ENCODE data around the gene APOF.
"Not testable (repeated sequence)": the region's sequence is repeated elsewhere in the genome, so short reads cannot be mapped to it uniquely, and the experiment has no call there.

APOF gene, protein sequence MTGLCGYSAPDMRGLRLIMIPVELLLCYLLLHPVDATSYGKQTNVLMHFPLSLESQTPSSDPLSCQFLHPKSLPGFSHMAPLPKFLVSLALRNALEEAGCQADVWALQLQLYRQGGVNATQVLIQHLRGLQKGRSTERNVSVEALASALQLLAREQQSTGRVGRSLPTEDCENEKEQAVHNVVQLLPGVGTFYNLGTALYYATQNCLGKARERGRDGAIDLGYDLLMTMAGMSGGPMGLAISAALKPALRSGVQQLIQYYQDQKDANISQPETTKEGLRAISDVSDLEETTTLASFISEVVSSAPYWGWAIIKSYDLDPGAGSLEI

DNA sequence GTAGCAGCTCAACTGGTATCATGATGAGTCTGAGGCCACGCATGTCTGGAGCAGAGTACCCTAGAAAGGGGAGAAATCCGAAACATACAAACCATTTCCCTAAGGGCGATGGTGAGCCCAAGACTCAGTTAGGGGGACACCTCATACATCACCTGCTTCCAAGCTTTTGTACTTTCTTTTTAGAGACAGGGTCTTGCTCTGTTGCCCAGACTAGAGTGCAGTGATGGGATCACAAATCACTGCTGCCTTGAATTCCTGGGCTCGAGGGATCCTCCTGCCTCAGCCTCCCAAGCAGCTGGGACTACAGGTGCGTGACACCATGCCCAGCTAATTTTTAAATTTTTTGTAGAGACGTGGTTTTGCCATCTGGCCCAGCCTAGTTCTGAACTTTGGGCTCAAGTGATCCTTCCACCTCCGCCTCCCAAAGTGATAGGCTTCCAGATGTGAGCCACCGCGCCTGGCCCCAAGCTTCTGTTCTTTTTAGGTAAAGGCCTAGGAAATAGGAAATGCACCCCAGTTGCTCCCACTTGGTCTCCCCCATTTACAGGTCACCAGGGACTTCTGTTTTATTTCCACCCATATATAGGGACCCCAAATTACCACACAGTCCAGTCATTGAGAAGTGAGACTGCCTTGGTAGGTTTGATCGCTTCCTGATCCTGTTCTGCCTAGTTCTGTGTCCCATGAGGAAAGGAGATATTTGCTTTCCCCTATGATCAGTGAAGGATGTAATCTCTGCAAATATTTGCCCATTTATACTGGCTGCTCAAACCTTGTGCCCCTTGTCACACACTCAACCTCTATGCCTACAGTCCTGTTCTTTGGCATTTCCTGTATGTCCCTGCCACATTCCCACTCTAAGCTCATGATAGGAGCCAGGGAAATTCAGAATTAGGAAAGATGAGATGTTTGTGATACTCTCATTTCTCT is at the start of gene APOF:
APOF (minus strand) TSS at position 728 of the 930 bp plus-strand sequence; CDS start at position 616, 112 bp downstream.
- no peak for DNase-seq

DNA sequence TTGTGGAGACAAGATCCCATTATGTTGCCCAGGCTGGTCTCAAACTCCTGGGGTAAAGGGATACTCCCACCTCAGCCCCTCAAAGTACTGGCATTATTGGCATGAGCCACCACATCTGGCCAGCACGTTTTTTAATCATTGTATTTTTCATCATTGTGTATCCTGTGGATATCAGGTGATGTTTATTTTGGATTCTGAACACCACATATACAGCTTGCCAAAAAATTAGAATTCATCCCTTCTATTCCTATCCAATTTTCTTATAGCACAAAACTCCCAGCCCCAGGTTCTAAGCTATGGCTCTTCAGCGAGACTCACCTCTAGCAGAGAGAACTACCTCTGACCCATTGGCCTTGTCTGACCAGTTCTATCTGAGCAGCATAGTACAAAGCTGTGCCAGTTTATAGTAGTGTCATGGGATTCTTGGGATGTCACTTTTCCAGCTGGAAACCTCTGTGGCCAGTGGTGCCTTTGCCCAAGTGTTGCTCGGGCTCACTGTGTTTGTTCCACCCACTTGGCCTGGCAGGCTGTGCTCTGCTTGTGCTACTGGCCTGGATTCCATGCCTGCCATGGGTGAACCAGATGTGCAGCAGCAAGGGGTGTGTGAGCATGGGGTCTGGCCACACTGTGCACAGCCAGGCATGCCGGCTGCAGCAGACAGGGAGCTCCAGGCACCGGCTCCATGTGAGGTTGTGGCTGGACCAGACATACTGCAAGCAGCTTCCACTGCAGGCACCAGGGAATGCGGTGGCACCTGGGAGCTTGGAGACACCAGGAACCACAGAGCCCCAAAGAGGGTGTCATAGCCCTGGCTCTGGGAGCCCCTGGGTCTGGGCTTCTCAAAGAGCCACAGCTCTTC is 49.4 kb upstream of the APOF start:
- no peak for DNase-seq

GRCh38 chr12:56410768-56411167 is 48.1 kb upstream of the APOF start:
- no peak for DNase-seq

GRCh38 chr12:56408799-56409417 is 46.3 kb upstream of the APOF start:
- DNase-seq, result no peak

DNA sequence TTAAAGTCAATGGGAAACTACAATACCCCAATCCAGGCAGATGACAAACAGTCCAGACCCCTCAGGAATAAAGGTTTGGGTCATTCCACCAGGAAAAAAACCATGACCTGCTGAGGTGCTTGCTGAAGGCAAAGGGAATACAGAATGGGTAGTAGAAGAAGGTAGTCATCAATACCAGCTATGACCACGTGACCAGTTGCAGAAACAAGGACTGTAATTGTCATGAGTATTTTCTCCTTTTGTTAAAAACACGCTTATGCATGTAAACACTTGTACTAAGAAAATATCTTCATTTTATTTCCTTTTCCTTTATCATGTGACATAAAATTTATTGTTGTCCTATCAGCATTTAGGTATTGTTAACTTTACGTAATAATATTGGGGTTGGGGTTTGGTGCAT is 41.6 kb upstream of the APOF start:
- not testable (repeated sequence) for DNase-seq

GRCh38 chr12:56401612-56402011 is 39.0 kb upstream of the APOF start:
- not testable (repeated sequence) for DNase-seq

DNA sequence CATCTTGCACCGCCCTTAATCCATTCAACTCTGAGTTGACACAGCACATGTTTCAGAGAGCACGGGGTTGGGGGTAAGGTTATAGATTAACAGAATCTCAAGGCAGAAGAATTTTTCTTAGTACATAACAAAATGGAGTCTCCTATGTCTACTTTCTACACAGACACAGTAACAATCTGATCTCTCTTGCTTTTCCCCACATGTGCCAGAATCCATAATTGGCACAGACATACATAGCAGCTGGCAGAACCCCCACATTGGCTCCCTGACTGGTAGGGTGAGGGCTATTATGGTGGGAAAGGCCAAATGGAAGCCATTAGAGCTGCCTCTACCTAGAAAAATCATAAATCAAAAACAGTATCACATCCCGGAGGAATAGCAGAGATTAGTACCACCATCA is 38.5 kb upstream of the APOF start:
- not testable (repeated sequence) for DNase-seq

DNA sequence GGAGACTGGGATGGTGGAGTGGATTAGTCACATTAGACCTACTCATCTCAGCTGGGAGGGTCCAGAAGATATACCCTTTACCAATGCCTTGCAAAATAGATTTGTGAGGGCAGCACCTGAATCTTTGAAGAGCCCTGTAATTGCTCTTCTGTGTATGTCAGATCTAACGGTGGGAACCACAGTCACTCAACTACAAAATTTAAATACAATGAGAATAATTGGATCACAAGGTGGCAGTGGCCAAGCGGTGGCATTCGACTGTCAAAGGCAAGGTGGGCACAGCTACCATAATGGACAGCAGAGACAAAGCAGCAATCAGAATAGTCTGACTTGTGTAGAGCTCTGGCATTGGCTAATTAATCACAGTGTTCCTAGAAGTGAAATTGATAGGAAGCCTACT is 36.8 kb upstream of the APOF start:
- DNase-seq, result not testable (repeated sequence)

- DNase-seq, result no peak
Observed at GRCh38 chr12:56398324-56398723, 35.7 kb upstream of the APOF start.

- no peak for DNase-seq
Observed at GRCh38 chr12:56392331-56392730, 29.7 kb upstream of the APOF start.

- DNase-seq, result no peak
Observed at GRCh38 chr12:56391721-56392120, 29.1 kb upstream of the APOF start.

DNA sequence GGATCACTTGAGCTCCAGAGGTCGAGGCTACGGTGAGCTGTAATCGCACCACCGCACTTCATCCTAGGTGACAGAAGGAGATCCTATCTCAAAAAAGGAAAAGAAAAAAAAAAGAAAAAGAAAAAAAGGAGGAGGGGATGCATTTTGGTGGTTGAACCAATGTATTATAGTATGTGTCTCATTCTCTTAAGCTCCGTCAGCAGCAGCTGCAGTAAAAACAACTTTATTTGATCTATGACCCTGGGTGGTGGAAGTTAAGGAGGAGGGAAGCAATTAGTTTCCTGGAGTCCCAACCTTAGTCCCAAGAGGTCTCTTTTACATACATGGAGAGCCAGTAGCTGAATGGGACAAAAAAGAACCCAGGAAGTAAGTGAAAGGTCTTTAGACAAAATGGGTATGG is 26.8 kb upstream of the APOF start:
- no peak for DNase-seq

DNA sequence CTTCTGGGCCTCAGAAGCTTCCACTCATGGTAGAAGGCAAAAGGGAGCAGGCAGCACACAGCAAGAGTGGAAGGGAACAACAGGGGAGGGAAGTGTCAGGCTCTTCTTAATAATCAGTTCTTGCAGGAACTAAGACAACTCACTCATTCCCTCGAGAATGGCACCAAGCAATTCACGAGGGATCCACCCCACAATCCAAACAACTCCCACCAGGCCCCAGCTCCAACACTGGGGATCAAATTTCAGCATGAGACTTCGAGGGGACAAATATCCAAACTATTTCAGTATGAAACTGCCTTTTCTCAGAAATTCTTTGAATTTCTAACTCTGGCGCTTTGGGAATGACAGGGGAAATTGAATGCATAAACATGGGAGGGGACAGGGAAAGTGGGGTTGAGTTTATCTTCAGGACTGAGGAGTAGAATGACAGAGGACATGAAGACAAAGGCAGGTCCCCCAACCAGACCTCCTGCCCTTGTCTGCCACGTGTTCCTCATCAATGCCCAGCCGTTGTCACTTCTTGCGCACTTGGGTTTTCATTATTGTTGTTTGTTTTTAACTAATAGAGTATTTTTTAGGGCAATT is 24.6 kb upstream of the APOF start:
- DNase-seq, result no peak

DNA sequence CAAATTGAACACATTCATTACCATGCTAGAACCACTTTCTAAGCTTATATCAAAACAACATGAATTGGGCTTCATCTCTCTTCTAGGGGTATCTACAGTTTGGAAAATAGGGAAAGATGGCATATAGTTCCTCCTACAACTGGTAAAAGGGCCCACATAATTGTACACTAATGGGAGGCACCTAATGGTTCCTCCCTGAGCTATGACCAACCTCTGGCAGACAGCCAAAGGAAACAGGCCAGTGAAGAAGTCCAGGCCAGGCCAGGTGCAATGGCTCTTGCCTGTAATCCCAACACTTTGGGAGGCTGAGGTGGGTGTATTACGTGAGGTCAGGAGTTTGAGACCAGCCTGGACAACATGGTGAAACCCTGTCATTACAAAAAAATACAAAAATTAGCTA is 23.2 kb upstream of the APOF start:
- DNase-seq, result no peak

GRCh38 chr12:56382611-56383010 is 20.0 kb upstream of the APOF start:
- DNase-seq, result no peak

GRCh38 chr12:56377989-56378316 is 15.3 kb upstream of the APOF start:
- DNase-seq, result no peak

GRCh38 chr12:56377310-56377988 is 14.8 kb upstream of the APOF start:
- DNase-seq, result no peak

DNA sequence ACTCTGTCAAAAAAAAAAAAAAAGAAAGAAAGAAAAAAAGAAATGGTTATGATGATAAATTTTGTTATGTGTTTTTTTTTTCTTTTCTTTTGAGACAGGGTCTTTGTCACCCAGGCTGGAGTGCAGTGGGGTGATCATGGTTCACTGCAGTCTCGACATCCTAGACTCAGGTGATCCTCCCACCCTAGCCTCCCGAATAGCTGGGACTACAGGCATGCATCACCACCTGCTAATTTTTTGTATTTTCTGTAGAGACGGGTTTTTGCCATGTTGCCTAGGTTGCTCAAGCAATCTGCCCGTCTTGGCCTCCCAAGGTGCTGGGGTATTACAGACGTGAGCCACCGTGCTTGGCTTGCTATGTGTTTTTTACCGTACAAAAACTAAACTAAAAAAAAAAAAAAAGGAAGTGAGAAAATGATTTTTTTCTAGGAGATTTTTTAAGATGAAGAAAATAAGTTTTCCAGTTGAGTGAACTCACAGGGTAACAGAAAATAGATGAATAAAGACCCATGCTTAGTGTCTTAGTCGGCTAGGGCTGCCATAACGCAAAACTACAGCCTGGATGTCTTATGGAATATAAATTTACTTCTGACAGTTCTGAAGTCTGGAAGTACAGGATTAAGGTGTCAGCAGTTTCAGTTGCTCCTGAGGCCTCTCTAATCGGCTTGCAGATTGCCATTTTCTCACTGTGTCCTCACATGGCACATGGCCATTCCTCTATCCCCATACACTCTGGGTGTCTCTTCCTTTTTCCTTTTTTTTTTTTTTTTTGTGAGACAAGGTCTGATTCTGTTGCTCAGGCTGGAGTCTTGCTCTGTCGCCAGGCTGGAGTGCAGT is 13.2 kb upstream of the APOF start:
- no peak for DNase-seq

DNA sequence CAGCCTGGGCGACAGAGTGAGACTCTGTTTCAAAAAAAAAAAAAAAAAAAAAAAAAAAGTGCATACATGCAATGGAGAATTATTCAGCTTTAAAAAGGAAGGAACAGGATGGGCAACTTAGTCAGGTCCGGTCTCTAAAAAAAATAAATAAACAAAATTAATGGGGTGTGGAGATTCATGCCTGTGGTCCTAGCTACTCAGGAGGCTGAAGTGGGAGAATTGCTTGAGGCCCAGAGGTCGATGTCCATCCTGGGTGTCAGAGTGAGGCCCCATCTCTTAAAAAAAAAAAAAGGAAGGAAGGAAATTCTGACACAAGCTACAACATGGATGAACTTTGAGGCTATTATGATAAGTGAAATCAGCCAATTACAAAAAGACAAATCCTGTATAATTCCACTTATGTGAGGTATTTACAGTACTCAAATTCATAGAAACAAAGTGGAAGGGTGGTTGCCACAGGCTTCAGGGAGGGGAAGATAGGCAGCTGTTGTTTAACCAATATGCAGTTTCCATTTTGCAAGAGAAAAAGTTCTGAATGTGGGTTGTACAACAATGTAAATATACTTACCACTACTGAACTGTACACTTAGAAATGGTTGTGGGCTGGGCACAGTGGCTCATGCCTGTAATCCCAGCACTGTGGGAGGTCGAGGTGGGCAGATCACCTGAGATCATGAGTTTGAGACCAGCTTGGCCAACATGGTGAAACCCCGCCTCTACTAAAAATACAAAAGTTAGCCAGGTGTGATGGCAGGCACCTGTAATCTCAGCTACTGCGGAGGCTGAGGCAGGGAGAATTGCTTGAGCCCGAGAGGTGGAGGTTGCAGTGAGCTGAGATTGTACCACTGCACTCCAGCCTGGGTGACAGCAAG is 12.3 kb upstream of the APOF start:
- no peak for DNase-seq

DNA sequence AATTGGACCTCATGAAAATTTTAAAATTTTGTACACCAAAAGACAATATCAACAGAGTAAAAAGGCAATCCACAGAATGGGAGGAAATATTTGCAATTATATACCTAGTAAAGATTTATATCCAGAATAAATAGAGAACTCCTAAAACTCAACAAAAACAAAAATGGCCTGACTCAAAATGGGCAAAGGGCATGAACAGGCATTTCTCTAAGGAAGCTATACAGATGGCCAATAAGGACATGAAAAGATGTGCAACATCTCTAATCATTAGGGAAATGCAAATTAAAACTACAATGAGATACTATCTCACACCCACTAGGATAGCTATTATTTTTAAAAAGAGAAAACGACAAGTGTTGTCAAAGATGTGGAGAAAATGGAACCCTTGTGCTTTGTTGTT is 10.9 kb upstream of the APOF start:
- DNase-seq, result no peak
